Measurements from ENCODE around the gene FNBP1L.
"Not testable (repeated sequence)": the region's sequence is repeated elsewhere in the genome, so short reads cannot be mapped to it uniquely, and the experiment has no call there.

FNBP1L gene

GRCh38 chr1:93481899-93482298 is 34.0 kb downstream of the FNBP1L start:
- in situ Hi-C loops (cut with MboI; ENCODE audit: low sequenced_read_pairs): not testable (repeated sequence)

GRCh38 chr1:93483200-93483599 is 35.3 kb downstream of the FNBP1L start:
- in situ Hi-C loops (cut with MboI; ENCODE audit: low sequenced_read_pairs): no loop called here

GRCh38 chr1:93483606-93484005 is 35.7 kb downstream of the FNBP1L start:
- in situ Hi-C loops (cut with MboI; ENCODE audit: low sequenced_read_pairs): no loop called here

- in situ Hi-C loops (cut with MboI; ENCODE audit: low sequenced_read_pairs): no loop called here
Observed at GRCh38 chr1:93488207-93488606, 40.3 kb downstream of the FNBP1L start.

- in situ Hi-C loops (cut with MboI; ENCODE audit: low sequenced_read_pairs): no loop called here
Observed at GRCh38 chr1:93489756-93490155, 41.8 kb downstream of the FNBP1L start.

GRCh38 chr1:93490357-93490756 is 42.4 kb downstream of the FNBP1L start:
- in situ Hi-C loops (cut with MboI; ENCODE audit: low sequenced_read_pairs): no loop called here

- in situ Hi-C loops (cut with MboI; ENCODE audit: low sequenced_read_pairs): no loop called here
Observed at GRCh38 chr1:93495911-93496310, 48.0 kb downstream of the FNBP1L start.

GRCh38 chr1:93496520-93496919 is 48.6 kb downstream of the FNBP1L start:
- in situ Hi-C loops (cut with MboI; ENCODE audit: low sequenced_read_pairs): no loop called here

GRCh38 chr1:93499075-93499474 is 51.2 kb downstream of the FNBP1L start:
- in situ Hi-C loops (cut with MboI; ENCODE audit: low sequenced_read_pairs): no loop called here

- in situ Hi-C loops (cut with MboI; ENCODE audit: low sequenced_read_pairs): no loop called here
Observed at GRCh38 chr1:93499533-93499932, 51.6 kb downstream of the FNBP1L start.

- in situ Hi-C loops (cut with MboI; ENCODE audit: low sequenced_read_pairs): no loop called here
Observed at GRCh38 chr1:93500275-93500674, 52.4 kb downstream of the FNBP1L start.

- in situ Hi-C loops (cut with MboI; ENCODE audit: low sequenced_read_pairs): no loop called here
Observed at GRCh38 chr1:93501399-93501798, 53.5 kb downstream of the FNBP1L start.

GRCh38 chr1:93501829-93502369 is 54.0 kb downstream of the FNBP1L start:
- in situ Hi-C loops (cut with MboI; ENCODE audit: low sequenced_read_pairs): no loop called here

GRCh38 chr1:93502571-93502970 is 54.7 kb downstream of the FNBP1L start:
- in situ Hi-C loops (cut with MboI; ENCODE audit: low sequenced_read_pairs): no loop called here

- in situ Hi-C loops (cut with MboI; ENCODE audit: low sequenced_read_pairs): no loop called here
Observed at GRCh38 chr1:93503163-93503562, 55.2 kb downstream of the FNBP1L start.

- in situ Hi-C loops (cut with MboI; ENCODE audit: low sequenced_read_pairs): no loop called here
Observed at GRCh38 chr1:93503816-93504215, 55.9 kb downstream of the FNBP1L start.

- in situ Hi-C loops (cut with MboI; ENCODE audit: low sequenced_read_pairs): no loop called here
Observed at GRCh38 chr1:93504247-93505033, 56.5 kb downstream of the FNBP1L start.

- in situ Hi-C loops (cut with MboI; ENCODE audit: low sequenced_read_pairs): no loop called here
Observed at GRCh38 chr1:93506126-93506525, 58.2 kb downstream of the FNBP1L start.

GRCh38 chr1:93516164-93516563 is 68.2 kb downstream of the FNBP1L start:
- in situ Hi-C loops (cut with MboI; ENCODE audit: low sequenced_read_pairs): no loop called here

GRCh38 chr1:93518516-93518915 is 70.6 kb downstream of the FNBP1L start:
- in situ Hi-C loops (cut with MboI; ENCODE audit: low sequenced_read_pairs): no loop called here

- in situ Hi-C loops (cut with MboI; ENCODE audit: low sequenced_read_pairs): no loop called here
Observed at GRCh38 chr1:93519199-93519829, 71.4 kb downstream of the FNBP1L start.

GRCh38 chr1:93521618-93522017 is 73.7 kb downstream of the FNBP1L start:
- in situ Hi-C loops (cut with MboI; ENCODE audit: low sequenced_read_pairs): no loop called here
